Activated CD4-positive, alpha-beta T cell treated with anti-CD3 and anti-CD28 coated beads, Interleukin-2, amount 50 U/mL, for 48 hours (primary cell): ENCODE results near the gene SCLT1.
"Not testable (repeated sequence)": the region's sequence is repeated elsewhere in the genome, so short reads cannot be mapped to it uniquely, and the experiment has no call there.

Experiments used
- DNase-seq, 2 experiments: peaks; one replicate each; pipeline ENCODE4 v3.0.0-alpha.2; 2020

Gene SCLT1

GRCh38 chr4:129093191-129093920, at the start of gene SCLT1:
SCLT1 (minus strand) TSS chr4:129093539; CDS start chr4:129093103, 436 bp downstream.
- peak; percentile 97 to 98 for DNase-seq

GRCh38 chr4:129140521-129140920, 47.2 kb upstream of the SCLT1 start:
- no peak for DNase-seq

- no peak for DNase-seq
Observed at GRCh38 chr4:129138810-129139496, 45.6 kb upstream of the SCLT1 start.

GRCh38 chr4:129136433-129136832, 43.1 kb upstream of the SCLT1 start:
- no peak for DNase-seq

GRCh38 chr4:129131343-129131742, 38.0 kb upstream of the SCLT1 start:
- no peak for DNase-seq

GRCh38 chr4:129129143-129129542, 35.8 kb upstream of the SCLT1 start:
- no peak for DNase-seq

- not testable (repeated sequence) for DNase-seq
Observed at GRCh38 chr4:129126614-129127013, 33.3 kb upstream of the SCLT1 start.

- DNase-seq = no peak
Observed at GRCh38 chr4:129117705-129118104, 24.4 kb upstream of the SCLT1 start.

GRCh38 chr4:129113919-129114318, 20.6 kb upstream of the SCLT1 start:
- DNase-seq = no peak

GRCh38 chr4:129113434-129113833, 20.1 kb upstream of the SCLT1 start:
- no peak for DNase-seq

- DNase-seq = no peak
Observed at GRCh38 chr4:129111919-129112318, 18.6 kb upstream of the SCLT1 start.

- DNase-seq = no peak
Observed at GRCh38 chr4:129110931-129111330, 17.6 kb upstream of the SCLT1 start.

GRCh38 chr4:129109965-129110824, 16.9 kb upstream of the SCLT1 start:
- DNase-seq = no peak

GRCh38 chr4:129098531-129099001, 5.2 kb upstream of the SCLT1 start:
- no peak for DNase-seq

- peak; percentile 78 to 82 for DNase-seq
Observed at GRCh38 chr4:129095811-129096454, 2.6 kb upstream of the SCLT1 start, which contains the start of gene C4orf33. C4orf33 (plus strand) TSS chr4:129096152; CDS start chr4:129102611, 6,459 bp downstream.

- DNase-seq = no peak
Observed at GRCh38 chr4:129094347-129094746, 1.0 kb upstream of the SCLT1 start.

- DNase-seq = no peak
Observed at GRCh38 chr4:129092631-129093190, 628 bp downstream of the SCLT1 start.

GRCh38 chr4:129087516-129087915, 5.8 kb downstream of the SCLT1 start:
- DNase-seq = no peak

- no peak for DNase-seq
Observed at GRCh38 chr4:129085472-129085871, 7.9 kb downstream of the SCLT1 start.

- no peak for DNase-seq
Observed at GRCh38 chr4:129082302-129082701, 11.0 kb downstream of the SCLT1 start.

GRCh38 chr4:129080129-129080528, 13.2 kb downstream of the SCLT1 start:
- DNase-seq = no peak

GRCh38 chr4:129077326-129077725, 16.0 kb downstream of the SCLT1 start:
- no peak for DNase-seq
